HEK293 (cell line): ENCODE data around the gene POM121L2.

Experiments used
- CTCF ChIA-PET: fragments of 350-600 bp; formaldehyde crosslinking; extraction: SDS; loops from one replicate; lab custom pipeline; 2021; ENCODE audit warnings: antibody characterized with exemption; lab: Yijun Ruan, JAX
- POLR2A ChIA-PET: fragments of 300-600 bp; formaldehyde crosslinking; extraction: SDS; loops from one replicate; lab custom pipeline; 2020; ENCODE audit warnings: antibody characterized with exemption, inconsistent platforms; lab: Yijun Ruan, JAX
- H3K27ac ChIP-seq: fragments of 200-500 bp; sonication (Bioruptor generic); 2 replicates; pipeline ENCODE4 v1.5.1; 2014; ENCODE audit warnings: low read depth, low read length, control low read depth, inconsistent platforms; ENCODE audit errors: extremely low read depth
- H3K36me3 ChIP-seq, 2 experiments: fragments of 200-500 bp in 1 of 2; sonication (Bioruptor generic) in 1 of 2; 1 replicate in 1 of 2; 2 replicates in 1 of 2; pipeline ENCODE4 v1.5.1; 2014 to 2017; ENCODE audit warnings: inconsistent platforms in 2 of 2, low read length in 2 of 2; ENCODE audit not compliant: control insufficient read depth in 2 of 2, insufficient read depth in 1 of 2
- H3K4me1 ChIP-seq: fragments of 200-500 bp; sonication (Bioruptor generic); 2 replicates; pipeline ENCODE4 v1.5.1; 2014; ENCODE audit warnings: mild to moderate bottlenecking, low read length, inconsistent platforms; ENCODE audit not compliant: control insufficient read depth, insufficient read depth
- H3K4me3 ChIP-seq: 2 replicates; pipeline ENCODE4 v1.5.1; 2011; ENCODE audit warnings: low read depth, mild to moderate bottlenecking, control low read depth, low read length, moderate library complexity
- H3K9me3 ChIP-seq: fragments of 200-500 bp; sonication (Bioruptor generic); 2 replicates; pipeline ENCODE4 v1.5.1; 2014; ENCODE audit warnings: low read depth, low read length, inconsistent platforms; ENCODE audit not compliant: control insufficient read depth, insufficient read depth
- ELK4 ChIP-seq: IDR thresholded peaks from 2 replicates; pipeline ENCODE4 v1.6.1; 2011; ENCODE audit warnings: mild to moderate bottlenecking, low read depth, low read length, borderline replicate concordance
- MEIS1 ChIP-seq: sonication (generic); formaldehyde crosslinking; IDR thresholded peaks from 2 replicates; pipeline ENCODE4 v1.8.1; 2022; ENCODE audit warnings: missing genetic modification reagents, mild to moderate bottlenecking, borderline replicate concordance
- PRDM2 ChIP-seq: fragments of 450-650 bp; formaldehyde crosslinking; IDR thresholded peaks from 2 replicates; pipeline ENCODE4 v1.5.1; 2016; ENCODE audit warnings: missing biosample characterization, missing genetic modification characterization, borderline replicate concordance
- SCRT1 ChIP-seq: fragments of 450-650 bp; formaldehyde crosslinking; IDR thresholded peaks from 2 replicates; pipeline ENCODE4 v1.5.1; 2016; ENCODE audit warnings: missing biosample characterization, missing genetic modification characterization, borderline replicate concordance
- SCRT2 ChIP-seq: fragments of 450-650 bp; formaldehyde crosslinking; IDR thresholded peaks from 2 replicates; pipeline ENCODE4 v1.5.1; 2016; ENCODE audit warnings: missing biosample characterization, missing genetic modification characterization
- ZFP69B ChIP-seq: fragments of 450-650 bp; formaldehyde crosslinking; IDR thresholded peaks from 2 replicates; pipeline ENCODE4 v1.5.1; 2016; ENCODE audit warnings: missing biosample characterization, missing genetic modification characterization
- ZNF10 ChIP-seq: fragments of 450-650 bp; formaldehyde crosslinking; IDR thresholded peaks from 2 replicates; pipeline ENCODE4 v1.5.1; 2017; ENCODE audit warnings: missing biosample characterization, missing genetic modification characterization
- ZNF146 ChIP-seq: fragments of 450-650 bp; formaldehyde crosslinking; IDR thresholded peaks from 2 replicates; pipeline ENCODE4 v1.5.1; 2016; ENCODE audit warnings: missing biosample characterization, missing genetic modification characterization
- ZNF174 ChIP-seq: fragments of 450-650 bp; formaldehyde crosslinking; IDR thresholded peaks from 2 replicates; pipeline ENCODE4 v1.5.0; 2017; ENCODE audit warnings: missing biosample characterization, mild to moderate bottlenecking, missing genetic modification characterization
- ZNF18 ChIP-seq: fragments of 450-650 bp; formaldehyde crosslinking; IDR thresholded peaks from 2 replicates; pipeline ENCODE4 v1.5.1; 2016; ENCODE audit warnings: missing biosample characterization, missing genetic modification characterization
- ZNF248 ChIP-seq: fragments of 450-650 bp; formaldehyde crosslinking; IDR thresholded peaks from 2 replicates; pipeline ENCODE4 v1.5.1; 2017; ENCODE audit warnings: missing biosample characterization, missing genetic modification characterization
- ZNF274 ChIP-seq, 2 experiments: fragments of 200-500 bp in 1 of 2; fragments of 450-650 bp in 1 of 2; sonication (Bioruptor generic) in 1 of 2; formaldehyde crosslinking in 1 of 2; IDR thresholded peaks; 2 replicates each; pipeline versions ENCODE4 v1.5.1 to v1.6.1; 2014 to 2016; ENCODE audit warnings: borderline replicate concordance in 1 of 2, inconsistent platforms in 1 of 2, low read length in 1 of 2, missing biosample characterization in 1 of 2, missing genetic modification characterization in 1 of 2
- ZNF335 ChIP-seq: fragments of 450-650 bp; formaldehyde crosslinking; conservative IDR thresholded peaks from 2 replicates; pipeline ENCODE4 v1.5.1; 2016; ENCODE audit warnings: missing biosample characterization, missing genetic modification characterization
- ZNF341 ChIP-seq: fragments of 450-650 bp; formaldehyde crosslinking; IDR thresholded peaks from 2 replicates; pipeline ENCODE4; 2016; ENCODE audit warnings: low read depth, missing biosample characterization, missing genetic modification characterization
- ZNF488 ChIP-seq: fragments of 450-650 bp; formaldehyde crosslinking; IDR thresholded peaks from 2 replicates; pipeline ENCODE4 v1.5.1; 2016; ENCODE audit warnings: missing biosample characterization, missing genetic modification characterization
- ZNF510 ChIP-seq: fragments of 450-650 bp; formaldehyde crosslinking; IDR thresholded peaks from 2 replicates; pipeline ENCODE4 v1.5.1; 2018; ENCODE audit warnings: mild to moderate bottlenecking, missing genetic modification characterization, missing biosample characterization; ENCODE audit not compliant: insufficient replicate concordance
- ZNF555 ChIP-seq: fragments of 450-650 bp; formaldehyde crosslinking; conservative IDR thresholded peaks from 2 replicates; pipeline ENCODE4 v1.5.1; 2017; ENCODE audit warnings: missing biosample characterization, mild to moderate bottlenecking, missing genetic modification characterization, inconsistent platforms
- ZNF600 ChIP-seq: fragments of 450-650 bp; formaldehyde crosslinking; IDR thresholded peaks from 2 replicates; pipeline ENCODE4 v1.5.1; 2016; ENCODE audit warnings: missing biosample characterization, missing genetic modification characterization
- ZNF645 ChIP-seq: fragments of 450-650 bp; formaldehyde crosslinking; IDR thresholded peaks from 2 replicates; pipeline ENCODE4; 2016; ENCODE audit warnings: missing biosample characterization, missing genetic modification characterization
- ZNF660 ChIP-seq: fragments of 450-650 bp; IDR thresholded peaks from 2 replicates; pipeline ENCODE4 v1.5.1; 2018; ENCODE audit warnings: missing biosample characterization, mild to moderate bottlenecking, missing genetic modification characterization
- ZNF670 ChIP-seq: fragments of 450-650 bp; formaldehyde crosslinking; IDR thresholded peaks from 2 replicates; pipeline ENCODE4 v1.5.1; 2016; ENCODE audit warnings: missing biosample characterization, missing genetic modification characterization, low read depth
- ZNF707 ChIP-seq: fragments of 450-650 bp; formaldehyde crosslinking; IDR thresholded peaks from 2 replicates; pipeline ENCODE4 v1.5.1; 2016; ENCODE audit warnings: missing biosample characterization, missing genetic modification characterization
- ZNF747 ChIP-seq: fragments of 450-650 bp; formaldehyde crosslinking; IDR thresholded peaks from 2 replicates; pipeline ENCODE4 v1.5.1; 2016; ENCODE audit warnings: missing biosample characterization, missing genetic modification characterization
- ZNF785 ChIP-seq: fragments of 450-650 bp; formaldehyde crosslinking; IDR thresholded peaks from 2 replicates; pipeline ENCODE4 v1.5.1; 2016; ENCODE audit warnings: missing biosample characterization, missing genetic modification characterization
- ZSCAN18 ChIP-seq: fragments of 450-650 bp; formaldehyde crosslinking; IDR thresholded peaks from 2 replicates; pipeline ENCODE4 v1.5.1; 2016; ENCODE audit warnings: missing biosample characterization, missing genetic modification characterization

The POM121L2 gene

GRCh38 chr6:27280540-27281000 lies 31.5 kb downstream of the POM121L2 start:
- Histone ChIP-seq H3K27ac (peak overlapping the region; percentile 54), H3K9me3 (no peaks in the 10 kb centered on the region), H3K4me3 (peak overlapping the region; percentile 59), H3K36me3 (no peaks in the 10 kb centered on the region), H3K4me1 (no peaks in the 10 kb centered on the region)
- CTCF ChIA-PET: interaction anchor here (0.6 to 1.2 kb wide), 2 partner anchors 475 to 487 kb away, joined by 3 read pairs; no protein-coding TSS in a partner anchor
- POLR2A ChIA-PET: interaction anchor here (1.0 to 2.5 kb wide), 4 partner anchors 15 to 473 kb away, joined by 3 to 16 read pairs (median 9); a partner anchor contains a TSS
- TF ChIP-seq ZNF707 (tag by site-specific recombination) (no peak), PRDM2 (tag by site-specific recombination) (no peak), ZNF660 (tag by site-specific recombination) (no peak), ZNF785 (tag by site-specific recombination) (no peak), ZNF341 (no peak), ZNF488 (tag by site-specific recombination) (no peak), ZNF335 (peak; percentile 94), ZNF18 (tag by site-specific recombination) (no peak), ELK4 (no peak), ZSCAN18 (tag by site-specific recombination) (no peak), ZNF670 (tag by site-specific recombination) (no peak), ZNF248 (tag by site-specific recombination) (no peak), MEIS1 (CRISPR knock-in tag) (no peak), ZNF274 (IDR thresholded peaks at IDR 0.05; ENCODE audit: low read length) (no peak), ZNF274 (tag by site-specific recombination; IDR thresholded peaks at IDR 0.05; ENCODE audit: borderline replicate concordance) (no peak), ZNF555 (tag by site-specific recombination) (no peak), SCRT1 (tag by site-specific recombination) (peak; percentile 81; the same call in 1 of the 2 replicates), ZFP69B (no peak), ZNF10 (tag by site-specific recombination) (no peak), ZNF747 (tag by site-specific recombination) (no peak), ZNF645 (no peak), ZNF510 (tag by site-specific recombination) (no peak), ZNF146 (tag by site-specific recombination) (no peak), SCRT2 (tag by site-specific recombination) (peak; percentile 92), ZNF174 (tag by site-specific recombination) (no peak), ZNF600 (tag by site-specific recombination) (peak; percentile 86)
